HCT116 (cell line): ENCODE measurements around the gene ARL2.

ENCODE experiments used
- CEBPB ChIP-seq: IDR thresholded peaks from 2 replicates; pipeline ENCODE4 v1.6.1; 2012; ENCODE audit warnings: low read depth
- EGR1 ChIP-seq: IDR thresholded peaks from 2 replicates; pipeline ENCODE4 v1.6.1; 2012; ENCODE audit warnings: low read depth
- EZH2 ChIP-seq: fragments of 200-600 bp; sonication (generic); IDR thresholded peaks from 2 replicates; pipeline ENCODE4 v1.6.1; 2017; ENCODE audit warnings: antibody characterized with exemption, mixed run types
- EZH2phosphoT487 ChIP-seq: fragments of 200-600 bp; IDR thresholded peaks from 2 replicates; pipeline ENCODE4 v1.6.1; 2018; ENCODE audit warnings: antibody characterized with exemption, borderline replicate concordance
- FOSL1 ChIP-seq: IDR thresholded peaks from 2 replicates; pipeline ENCODE4 v1.6.1; 2012; ENCODE audit warnings: low read depth
- POLR2AphosphoS5 ChIP-seq: IDR thresholded peaks from 2 replicates; pipeline ENCODE4 v1.6.1; 2011; ENCODE audit warnings: mild to moderate bottlenecking, low read depth, low read length, moderate library complexity
- YY1 ChIP-seq: IDR thresholded peaks from 2 replicates; pipeline ENCODE4 v1.6.1; 2011; ENCODE audit warnings: low read length, low read depth, moderate library complexity, mild to moderate bottlenecking; ENCODE audit not compliant: insufficient replicate concordance; ENCODE audit errors: extremely low read depth
- ZNF274 ChIP-seq: fragments of 200-500 bp; sonication (Bioruptor generic); IDR thresholded peaks from 2 replicates; pipeline ENCODE4 v1.6.1; 2014; ENCODE audit warnings: mild to moderate bottlenecking, low read depth, low read length, inconsistent platforms
- TF ChIP-seq, protein P1 (sequence below): IDR thresholded peaks from 2 replicates; pipeline ENCODE4 v1.6.1; 2012; ENCODE audit warnings: low read depth
- TF ChIP-seq, protein P2 (sequence below): IDR thresholded peaks from 2 replicates; pipeline ENCODE4 v1.6.1; 2012
- TF ChIP-seq, protein P3 (sequence below), 3 experiments: fragments of 200-600 bp in 1 of 3; sonication (generic) in 1 of 3; IDR thresholded peaks in 2 of 3; conservative IDR thresholded peaks in 1 of 3; 2 replicates each; pipeline ENCODE4 v1.5.1; 2012 to 2017; ENCODE audit warnings: low read depth in 2 of 3, low read length in 2 of 3, antibody characterized with exemption in 1 of 3, borderline replicate concordance in 1 of 3, control low read depth in 1 of 3, mild to moderate bottlenecking in 1 of 3, mixed read lengths in 1 of 3, mixed run types in 1 of 3, moderate library complexity in 1 of 3; ENCODE audit not compliant: insufficient read depth in 1 of 3

DNA sequence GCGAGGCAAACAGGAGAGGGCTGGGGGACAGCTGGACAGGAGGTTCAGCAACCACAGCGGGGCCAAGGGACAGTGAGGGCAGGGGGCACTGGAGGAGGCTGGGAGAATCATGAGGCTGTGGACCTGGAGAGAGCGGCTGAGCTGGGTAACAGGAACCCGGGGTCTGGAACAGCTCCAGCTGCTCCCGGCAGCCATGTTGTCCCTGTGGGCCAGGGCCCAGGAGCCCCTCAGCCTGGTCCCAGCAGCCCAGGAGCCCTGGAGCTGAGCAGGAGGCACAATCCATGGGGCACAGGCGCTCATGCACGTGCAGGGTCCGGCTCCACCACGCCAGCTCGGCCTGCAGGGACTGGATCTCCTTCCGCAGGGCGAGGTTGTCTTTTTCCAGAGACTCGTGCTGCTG lies 24.5 kb upstream of the ARL2 start:
- TF ChIP-seq, protein P1, sequence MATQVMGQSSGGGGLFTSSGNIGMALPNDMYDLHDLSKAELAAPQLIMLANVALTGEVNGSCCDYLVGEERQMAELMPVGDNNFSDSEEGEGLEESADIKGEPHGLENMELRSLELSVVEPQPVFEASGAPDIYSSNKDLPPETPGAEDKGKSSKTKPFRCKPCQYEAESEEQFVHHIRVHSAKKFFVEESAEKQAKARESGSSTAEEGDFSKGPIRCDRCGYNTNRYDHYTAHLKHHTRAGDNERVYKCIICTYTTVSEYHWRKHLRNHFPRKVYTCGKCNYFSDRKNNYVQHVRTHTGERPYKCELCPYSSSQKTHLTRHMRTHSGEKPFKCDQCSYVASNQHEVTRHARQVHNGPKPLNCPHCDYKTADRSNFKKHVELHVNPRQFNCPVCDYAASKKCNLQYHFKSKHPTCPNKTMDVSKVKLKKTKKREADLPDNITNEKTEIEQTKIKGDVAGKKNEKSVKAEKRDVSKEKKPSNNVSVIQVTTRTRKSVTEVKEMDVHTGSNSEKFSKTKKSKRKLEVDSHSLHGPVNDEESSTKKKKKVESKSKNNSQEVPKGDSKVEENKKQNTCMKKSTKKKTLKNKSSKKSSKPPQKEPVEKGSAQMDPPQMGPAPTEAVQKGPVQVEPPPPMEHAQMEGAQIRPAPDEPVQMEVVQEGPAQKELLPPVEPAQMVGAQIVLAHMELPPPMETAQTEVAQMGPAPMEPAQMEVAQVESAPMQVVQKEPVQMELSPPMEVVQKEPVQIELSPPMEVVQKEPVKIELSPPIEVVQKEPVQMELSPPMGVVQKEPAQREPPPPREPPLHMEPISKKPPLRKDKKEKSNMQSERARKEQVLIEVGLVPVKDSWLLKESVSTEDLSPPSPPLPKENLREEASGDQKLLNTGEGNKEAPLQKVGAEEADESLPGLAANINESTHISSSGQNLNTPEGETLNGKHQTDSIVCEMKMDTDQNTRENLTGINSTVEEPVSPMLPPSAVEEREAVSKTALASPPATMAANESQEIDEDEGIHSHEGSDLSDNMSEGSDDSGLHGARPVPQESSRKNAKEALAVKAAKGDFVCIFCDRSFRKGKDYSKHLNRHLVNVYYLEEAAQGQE, result no peak
- TF ChIP-seq EGR1 (no peak), ZNF274 (no peak), CEBPB (no peak), EZH2phosphoT487 (no peak), POLR2AphosphoS5 (no peak), EZH2 (no peak), YY1 (no peak), FOSL1 (no peak)
- TF ChIP-seq, protein P2, sequence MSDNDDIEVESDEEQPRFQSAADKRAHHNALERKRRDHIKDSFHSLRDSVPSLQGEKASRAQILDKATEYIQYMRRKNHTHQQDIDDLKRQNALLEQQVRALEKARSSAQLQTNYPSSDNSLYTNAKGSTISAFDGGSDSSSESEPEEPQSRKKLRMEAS, result no peak
- TF ChIP-seq, protein P3, sequence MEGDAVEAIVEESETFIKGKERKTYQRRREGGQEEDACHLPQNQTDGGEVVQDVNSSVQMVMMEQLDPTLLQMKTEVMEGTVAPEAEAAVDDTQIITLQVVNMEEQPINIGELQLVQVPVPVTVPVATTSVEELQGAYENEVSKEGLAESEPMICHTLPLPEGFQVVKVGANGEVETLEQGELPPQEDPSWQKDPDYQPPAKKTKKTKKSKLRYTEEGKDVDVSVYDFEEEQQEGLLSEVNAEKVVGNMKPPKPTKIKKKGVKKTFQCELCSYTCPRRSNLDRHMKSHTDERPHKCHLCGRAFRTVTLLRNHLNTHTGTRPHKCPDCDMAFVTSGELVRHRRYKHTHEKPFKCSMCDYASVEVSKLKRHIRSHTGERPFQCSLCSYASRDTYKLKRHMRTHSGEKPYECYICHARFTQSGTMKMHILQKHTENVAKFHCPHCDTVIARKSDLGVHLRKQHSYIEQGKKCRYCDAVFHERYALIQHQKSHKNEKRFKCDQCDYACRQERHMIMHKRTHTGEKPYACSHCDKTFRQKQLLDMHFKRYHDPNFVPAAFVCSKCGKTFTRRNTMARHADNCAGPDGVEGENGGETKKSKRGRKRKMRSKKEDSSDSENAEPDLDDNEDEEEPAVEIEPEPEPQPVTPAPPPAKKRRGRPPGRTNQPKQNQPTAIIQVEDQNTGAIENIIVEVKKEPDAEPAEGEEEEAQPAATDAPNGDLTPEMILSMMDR (IDR thresholded peaks at IDR 0.05 in 2 of 3, conservative IDR thresholded peaks at IDR 0.05 in 1 of 3; ENCODE audit: borderline replicate concordance in 1 of 3, insufficient read depth in 1 of 3, low read depth in 2 of 3, low read length in 2 of 3), result no peak
